Kidney (tissue), 14 donors: ENCODE data around the gene STK24. TPM values are rescaled to one million over a fixed set of nuclear protein-coding genes. Genes with fewer than 3 reads are reported as not detected.

Source experiments
- DNase-seq, 5 donors: peaks; one replicate each; pipeline ENCODE4 v3.0.0-alpha.2; 2013 to 2020
- FAIRE-seq: peaks from 2 replicates; lab custom pipeline; 2012; peaks lifted over from hg19 to GRCh38; lab: Jason Lieb, UNC
- H3K27ac ChIP-seq, 2 donors: one replicate each; pipeline ENCODE4 v1.7.0; 2013; ENCODE audit warnings: low read depth in 2 of 2, low read length in 2 of 2, inconsistent platforms in 1 of 2
- H3K27me3 ChIP-seq: one replicate; pipeline ENCODE4 v1.7.1; 2013; ENCODE audit warnings: low read length, inconsistent platforms; ENCODE audit not compliant: control insufficient read depth, insufficient read depth
- H3K36me3 ChIP-seq, 3 donors: one replicate each; pipeline versions ENCODE4 v1.7.0 to v1.7.1; 2013; ENCODE audit warnings: low read length in 3 of 3, control low read depth in 1 of 3, inconsistent platforms in 1 of 3; ENCODE audit not compliant: insufficient read depth in 3 of 3, control insufficient read depth in 2 of 3
- H3K4me1 ChIP-seq, 3 donors: one replicate each; pipeline versions ENCODE4 v1.7.0 to v1.7.1; 2013; ENCODE audit warnings: low read length in 3 of 3, inconsistent platforms in 1 of 3, low read depth in 1 of 3; ENCODE audit not compliant: control insufficient read depth in 2 of 3, insufficient read depth in 2 of 3
- H3K4me3 ChIP-seq, 3 donors: one replicate each; pipeline versions ENCODE4 v1.7.0 to v1.8.1; 2013; ENCODE audit warnings: low read length in 3 of 3, control low read depth in 1 of 3, inconsistent platforms in 1 of 3
- H3K9ac ChIP-seq, 3 donors: one replicate each; pipeline versions ENCODE4 v1.7.0 to v1.7.1; 2013; ENCODE audit warnings: low read length in 3 of 3, control low read depth in 1 of 3, inconsistent platforms in 1 of 3
- H3K9me3 ChIP-seq, 3 donors: one replicate each; pipeline versions ENCODE4 v1.7.0 to v1.7.1; 2013; ENCODE audit warnings: low read length in 3 of 3, control low read depth in 1 of 3, inconsistent platforms in 1 of 3; ENCODE audit not compliant: control insufficient read depth in 2 of 3, insufficient read depth in 1 of 3
- CTCF ChIP-seq: IDR thresholded peaks from 3 replicates; pipeline ENCODE4 v1.5.1; 2012; ENCODE audit warnings: mild to moderate bottlenecking, moderate library complexity, borderline replicate concordance; ENCODE audit not compliant: insufficient read depth; ENCODE audit errors: extremely low read depth
- intact Hi-C: fragments of 100-400 bp; cut with DNase I; formaldehyde crosslinking; loops from one replicate; pipeline ENCODE4 v1.11.1; 2022
- polyA plus RNA-seq: library from polyadenylated mRNA; stranded (reverse); fragments of 350-450 nt; fragmentation: Illumina TruSeq; extraction: RNeasy Lipid Tissue Mini Kit (QIAGEN cat#74804); gene quantifications from one replicate; pipeline ENCODE4 v1.2.3, GENCODE V29; 2014; ENCODE audit warnings: low read depth, low replicate concordance; ENCODE audit not compliant: insufficient read depth
- total RNA-seq: library from RNA; stranded (reverse); fragmentation: NEBNext Ultra II Directional; extraction: Animal tissue kit (Norgen Biotek cat#: 25700); gene quantifications from one replicate; pipeline ENCODE4 v1.2.1, GENCODE V29; 2021
- donor health status: control.
- donor health status: control.
- donor health status: control.
- donor health status: control.
- donor health status: control.
- donor health status: DM: yes; HTN: yes; CAD: no.
- donor health status: Normal renal cell carcinoma (clear cell type).

The STK24 gene
- total and polyA plus RNA-seq, 2 donors from 2014 or later, result 56.7 to 122 TPM

- H3K4me3 ChIP-seq, result no peak overlapping the region
- H3K9me3 ChIP-seq, result no peaks in the 10 kb centered on the region
- H3K27me3 ChIP-seq, result no peaks in the 10 kb centered on the region
- peaks cover 2 to 48% (median 39%) of the 10 kb centered on the region in 3 donors for H3K4me1 ChIP-seq
- no peak overlapping the region for H3K9ac ChIP-seq
- FAIRE-seq (no peak), DNase-seq (no peak)
- TF ChIP-seq CTCF, result no peak
- H3K36me3 ChIP-seq, result no peaks in the 10 kb centered on the region
- no peak overlapping the region for H3K27ac ChIP-seq
- intact Hi-C loops, result no loop called here
Observed at GRCh38 chr13:98563071-98563470, 13.8 kb downstream of the STK24 start.

- DNase-seq (no peak), FAIRE-seq (no peak)
- Histone ChIP-seq H3K9me3 (no peaks in the 10 kb centered on the region), H3K27ac (no peak overlapping the region), H3K36me3 (no peaks in the 10 kb centered on the region), H3K27me3 (no peaks in the 10 kb centered on the region), H3K4me1 (peaks cover 0 to 35% (median 24%) of the 10 kb centered on the region in 3 donors), H3K4me3 (no peak overlapping the region), H3K9ac (no peak overlapping the region)
- no peak for TF ChIP-seq CTCF
- intact Hi-C loops, result no loop called here
Observed at GRCh38 chr13:98559169-98559568, 17.7 kb downstream of the STK24 start.

GRCh38 chr13:98557937-98558792 lies 18.7 kb downstream of the STK24 start:
- H3K4me3 ChIP-seq, result no peak overlapping the region
- peak overlapping the region in 1 of 2 donors; percentile 20 for H3K27ac ChIP-seq
- H3K9ac ChIP-seq, result no peak overlapping the region
- intact Hi-C loops, result no loop called here
- no peaks in the 10 kb centered on the region for H3K27me3 ChIP-seq
- no peaks in the 10 kb centered on the region for H3K9me3 ChIP-seq
- H3K4me1 ChIP-seq, result peaks cover 0 to 33% (median 24%) of the 10 kb centered on the region in 3 donors
- DNase-seq (no peak), FAIRE-seq (no peak)
- H3K36me3 ChIP-seq, result no peaks in the 10 kb centered on the region
- no peak for TF ChIP-seq CTCF
